ENCODE data around the gene B9D2. TPM values are rescaled to one million over a fixed set of nuclear protein-coding genes. Genes with fewer than 3 reads are reported as not detected.

The B9D2 gene
- total and polyA plus RNA-seq, 2 of the 4 experiments (the other 2 are of a cell fraction), result 6.1 to 9.7 TPM

- no peak overlapping the region for H3K14ac ChIP-seq (replicated peaks; ENCODE audit: low read depth, low read length)
- DNase-seq (no peak), ATAC-seq (ENCODE audit: low read depth) (no peak)
- no peak overlapping the region for H2AK9ac ChIP-seq (replicated peaks; ENCODE audit: low read depth, low read length, poor library complexity)
- H2BK120ac ChIP-seq (ENCODE audit: low read depth, low read length), result no peak overlapping the region
- BruUV-seq (replicated peaks), result no TSS peak
- no peak overlapping the region for H3K9ac ChIP-seq (ENCODE audit: low read depth, low read length)
- H2AFZ ChIP-seq (replicated peaks; ENCODE audit: low read length, poor library complexity), result no peak overlapping the region
- dilution Hi-C loops (cut with HindIII; ENCODE audit: low sequenced_read_pairs, unreplicated experiment), result no loop called here
- H3K4ac ChIP-seq (ENCODE audit: low read depth, low read length), result no peak overlapping the region
- H3K36me3 ChIP-seq (ENCODE audit: control insufficient read depth, insufficient read depth, low read length), result peaks cover 52% of the 10 kb centered on the region
- peaks cover 14% of the 10 kb centered on the region for H3K9me1 ChIP-seq (ENCODE audit: insufficient read depth, low read length)
- no peaks in the 10 kb centered on the region for H3K9me3 ChIP-seq (ENCODE audit: control insufficient read depth, insufficient read depth, low read length)
- no peak overlapping the region for H3K4me3 ChIP-seq (ENCODE audit: insufficient read depth, low read depth, low read length)
- no peak overlapping the region for H4K8ac ChIP-seq (ENCODE audit: low read depth in 2 of 2, low read length in 2 of 2)
- H3K4me2 ChIP-seq (ENCODE audit: low read depth, low read length), result no peak overlapping the region
- no peak for TF ChIP-seq SMC3 (IDR thresholded peaks at IDR 0.05; ENCODE audit: low read depth, low read length)
- TF ChIP-seq CHD1 (IDR thresholded peaks at IDR 0.05; ENCODE audit: low read depth, low read length), result no peak
- no peak for TF ChIP-seq NFE2L2 (IDR thresholded peaks at IDR 0.05; ENCODE audit: low read depth, low read length)
- no peak for TF ChIP-seq MXI1 (IDR thresholded peaks at IDR 0.05; ENCODE audit: borderline replicate concordance, low read depth, low read length)
- no peak for TF ChIP-seq MAZ (IDR thresholded peaks at IDR 0.05; ENCODE audit: borderline replicate concordance, low read depth, low read length)
- no peak for TF ChIP-seq RAD21 (IDR thresholded peaks at IDR 0.05; ENCODE audit: low read length)
- TF ChIP-seq BHLHE40 (IDR thresholded peaks at IDR 0.05; ENCODE audit: low read depth, low read length), result no peak
- no peak for TF ChIP-seq ELK1 (IDR thresholded peaks at IDR 0.05; ENCODE audit: borderline replicate concordance, low read depth, low read length)
- TF ChIP-seq RFX5 (IDR thresholded peaks at IDR 0.05; ENCODE audit: low read depth, low read length), result no peak
- no peak for TF ChIP-seq POLR2A (IDR thresholded peaks at IDR 0.05; ENCODE audit: low read depth, low read length)
- no peak for TF ChIP-seq CTCF (conservative IDR thresholded peaks at IDR 0.05; ENCODE audit: low read depth, low read length)
- no peak for TF ChIP-seq RCOR1 (IDR thresholded peaks at IDR 0.05; ENCODE audit: insufficient replicate concordance, low read length)
- no peak for TF ChIP-seq MAFK (IDR thresholded peaks at IDR 0.05; ENCODE audit: low read depth, low read length)
- no peak for TF ChIP-seq USF2 (IDR thresholded peaks at IDR 0.05; ENCODE audit: low read depth, low read length)
- no peak for TF ChIP-seq CEBPB (IDR thresholded peaks at IDR 0.05; ENCODE audit: low read depth, low read length)
- TF ChIP-seq FOS (IDR thresholded peaks at IDR 0.05; ENCODE audit: low read depth, low read length), result no peak
- peaks cover 17% of the 10 kb centered on the region for H4K20me1 ChIP-seq (ENCODE audit: insufficient read depth, low read length)
- no peak overlapping the region for H4K91ac ChIP-seq (ENCODE audit: insufficient read depth, low read depth, low read length)
- no peak overlapping the region for H2BK5ac ChIP-seq (ENCODE audit: low read depth, low read length, poor library complexity, severe bottlenecking)
- no peak overlapping the region for H3K27ac ChIP-seq (ENCODE audit: insufficient read depth, low read length)
- no peak overlapping the region for H2BK20ac ChIP-seq (ENCODE audit: low read depth, low read length)
- H3K56ac ChIP-seq (ENCODE audit: extremely low read depth, insufficient read depth, low read length), result no peak overlapping the region
- no peaks in the 10 kb centered on the region for H3K27me3 ChIP-seq (ENCODE audit: control insufficient read depth, insufficient read depth, low read length)
- WGBS, 2 experiments (ENCODE audit: extremely low coverage in 2 of 2, insufficient read length in 1 of 2), result 95% methylated on average over 7 of the region's 16 CpGs; no CpG with 5 or more reads in 1 of the 2 experiments
- no peak overlapping the region for H3K23ac ChIP-seq (ENCODE audit: low read depth, low read length)
- H2BK15ac ChIP-seq (ENCODE audit: low read depth, low read length), result no peak overlapping the region
- intact Hi-C loops (cut with micrococcal nuclease), result no loop called here
- H3K4me1 ChIP-seq (ENCODE audit: control insufficient read depth, insufficient read depth, low read length), result peaks cover 17% of the 10 kb centered on the region
- CTCF ChIA-PET, result no interaction called here
- no peak overlapping the region for H4K5ac ChIP-seq (ENCODE audit: low read depth, low read length)
- in situ Hi-C loops (cut with MboI; ENCODE audit: low sequenced_read_pairs), result no loop called here
- POLR2A ChIA-PET (ENCODE audit: unreplicated experiment), result interaction anchor here (0.6 kb wide), 2 partner anchors 23 to 36 kb away, joined by 3 to 4 read pairs; no protein-coding TSS in a partner anchor
- H3K18ac ChIP-seq (ENCODE audit: low read depth, low read length), result no peak overlapping the region
- no peak overlapping the region for H2AK5ac ChIP-seq (ENCODE audit: low read depth, low read length)
- peaks cover 19 to 52% of the 10 kb centered on the region in 2 experiments for H3K79me1 ChIP-seq (ENCODE audit: low read depth in 1 of 2, low read length in 2 of 2)
Observed at GRCh38 chr19:41332000-41332399, 31.9 kb downstream of the B9D2 start.

Measured in IMR-90 (cell line).